MG63 (cell line): Measurements from ENCODE around the gene MEF2C. TPM values are rescaled to one million over a fixed set of nuclear protein-coding genes. Genes with fewer than 3 reads are reported as not detected.

ENCODE experiments used
- DNase-seq: peaks from one replicate; pipeline ENCODE4 v3.0.0-alpha.2; 2020
- H3K27me3 ChIP-seq: fragments of 250-450 bp; sonication (Bioruptor Pico); 2 replicates; pipeline ENCODE4 v1.5.1; 2020; ENCODE audit warnings: mild to moderate bottlenecking, moderate library complexity
- H3K36me3 ChIP-seq: fragments of 250-450 bp; sonication (Bioruptor Pico); 2 replicates; pipeline ENCODE4 v1.5.1; 2020; ENCODE audit warnings: mild to moderate bottlenecking, moderate library complexity
- H3K4me3 ChIP-seq: fragments of 250-450 bp; sonication (Bioruptor Pico); 2 replicates; pipeline ENCODE4 v1.5.1; 2020; ENCODE audit warnings: mild to moderate bottlenecking, moderate library complexity
- H3K9me3 ChIP-seq: fragments of 250-450 bp; sonication (Bioruptor Pico); 2 replicates; pipeline ENCODE4 v1.5.1; 2020; ENCODE audit warnings: mild to moderate bottlenecking, moderate library complexity
- total RNA-seq: library from RNA; depleted of rRNA; stranded (reverse); fragments of >200 nt; shearing (Covaris generic); gene quantifications from 2 replicates; pipeline ENCODE4 v1.2.3, GENCODE V29; 2014; ENCODE audit warnings: low replicate concordance

Gene MEF2C
- total RNA-seq, 1 experiment from 2014 or later = 9.5 TPM

- H3K36me3 ChIP-seq = no peaks in the 10 kb centered on the region; the same call in 1 of the 2 replicates
- no peaks in the 10 kb centered on the region for H3K27me3 ChIP-seq
- no peak for DNase-seq
- no peaks in the 10 kb centered on the region for H3K9me3 ChIP-seq
- no peak overlapping the region for H3K4me3 ChIP-seq
Observed at GRCh38 chr5:88845081-88845697, 37.8 kb downstream of the MEF2C start.

GRCh38 chr5:88842784-88843183, 40.2 kb downstream of the MEF2C start:
- no peaks in the 10 kb centered on the region for H3K27me3 ChIP-seq
- DNase-seq = no peak
- H3K4me3 ChIP-seq = no peak overlapping the region

GRCh38 chr5:88841212-88841611, 41.8 kb downstream of the MEF2C start:
- H3K4me3 ChIP-seq = no peak overlapping the region
- no peak for DNase-seq
- H3K36me3 ChIP-seq = no peaks in the 10 kb centered on the region; the same call in 1 of the 2 replicates
- no peaks in the 10 kb centered on the region for H3K9me3 ChIP-seq
- no peaks in the 10 kb centered on the region for H3K27me3 ChIP-seq

More at GRCh38 chr5:88842784-88843183, 40.2 kb downstream of the MEF2C start:
- Histone ChIP-seq H3K36me3 (no peaks in the 10 kb centered on the region; the same call in 1 of the 2 replicates), H3K9me3 (no peaks in the 10 kb centered on the region)

GRCh38 chr5:88840495-88840894, 42.5 kb downstream of the MEF2C start:
- no peaks in the 10 kb centered on the region for H3K9me3 ChIP-seq
- no peak overlapping the region for H3K4me3 ChIP-seq
- H3K36me3 ChIP-seq = no peaks in the 10 kb centered on the region; the same call in 1 of the 2 replicates
- H3K27me3 ChIP-seq = no peaks in the 10 kb centered on the region
- DNase-seq = no peak

GRCh38 chr5:88839238-88839637, 43.7 kb downstream of the MEF2C start:
- Histone ChIP-seq H3K27me3 (no peaks in the 10 kb centered on the region), H3K36me3 (no peaks in the 10 kb centered on the region), H3K4me3 (no peak overlapping the region), H3K9me3 (no peaks in the 10 kb centered on the region)
- DNase-seq = no peak

- no peaks in the 10 kb centered on the region for H3K9me3 ChIP-seq
Observed at GRCh38 chr5:88838500-88838899, 44.5 kb downstream of the MEF2C start.

GRCh38 chr5:88837817-88838216, 45.2 kb downstream of the MEF2C start:
- no peak for DNase-seq
- Histone ChIP-seq H3K4me3 (no peak overlapping the region), H3K9me3 (no peaks in the 10 kb centered on the region), H3K27me3 (no peaks in the 10 kb centered on the region), H3K36me3 (no peaks in the 10 kb centered on the region)

More at GRCh38 chr5:88838500-88838899, 44.5 kb downstream of the MEF2C start:
- Histone ChIP-seq H3K27me3 (no peaks in the 10 kb centered on the region), H3K4me3 (no peak overlapping the region), H3K36me3 (no peaks in the 10 kb centered on the region)
- no peak for DNase-seq

GRCh38 chr5:88837222-88837621, 45.8 kb downstream of the MEF2C start:
- no peak overlapping the region for H3K4me3 ChIP-seq

GRCh38 chr5:88836195-88836838, 46.7 kb downstream of the MEF2C start:
- no peaks in the 10 kb centered on the region for H3K36me3 ChIP-seq
- DNase-seq = peak; percentile 52
- no peaks in the 10 kb centered on the region for H3K27me3 ChIP-seq
- peak overlapping the region; percentile 25 for H3K4me3 ChIP-seq
- H3K9me3 ChIP-seq = no peaks in the 10 kb centered on the region

More at GRCh38 chr5:88837222-88837621, 45.8 kb downstream of the MEF2C start:
- Histone ChIP-seq H3K27me3 (no peaks in the 10 kb centered on the region), H3K36me3 (no peaks in the 10 kb centered on the region), H3K9me3 (no peaks in the 10 kb centered on the region)
- DNase-seq = no peak

- no peaks in the 10 kb centered on the region for H3K27me3 ChIP-seq
- H3K36me3 ChIP-seq = no peaks in the 10 kb centered on the region
- DNase-seq = no peak
- H3K9me3 ChIP-seq = no peaks in the 10 kb centered on the region
- H3K4me3 ChIP-seq = no peak overlapping the region
Observed at GRCh38 chr5:88834499-88834898, 48.5 kb downstream of the MEF2C start.

GRCh38 chr5:88834131-88834462, 48.9 kb downstream of the MEF2C start:
- H3K9me3 ChIP-seq = no peaks in the 10 kb centered on the region
- H3K27me3 ChIP-seq = no peaks in the 10 kb centered on the region
- DNase-seq = no peak
- no peak overlapping the region for H3K4me3 ChIP-seq
- H3K36me3 ChIP-seq = no peaks in the 10 kb centered on the region

GRCh38 chr5:88833371-88834130, 49.4 kb downstream of the MEF2C start:
- Histone ChIP-seq H3K36me3 (no peaks in the 10 kb centered on the region), H3K4me3 (peak overlapping the region; percentile 17), H3K27me3 (no peaks in the 10 kb centered on the region), H3K9me3 (no peaks in the 10 kb centered on the region)
- peak; percentile 75 for DNase-seq

- Histone ChIP-seq H3K36me3 (no peaks in the 10 kb centered on the region), H3K27me3 (no peaks in the 10 kb centered on the region), H3K4me3 (no peak overlapping the region), H3K9me3 (no peaks in the 10 kb centered on the region)
- no peak for DNase-seq
Observed at GRCh38 chr5:88831816-88832215, 51.2 kb downstream of the MEF2C start.

- Histone ChIP-seq H3K9me3 (no peaks in the 10 kb centered on the region), H3K27me3 (no peaks in the 10 kb centered on the region), H3K36me3 (no peaks in the 10 kb centered on the region), H3K4me3 (no peak overlapping the region)
- DNase-seq = no peak
Observed at GRCh38 chr5:88830567-88830966, 52.4 kb downstream of the MEF2C start.

GRCh38 chr5:88829775-88830174, 53.2 kb downstream of the MEF2C start:
- H3K27me3 ChIP-seq = no peaks in the 10 kb centered on the region
- peak; percentile 20 for DNase-seq
- H3K36me3 ChIP-seq = no peaks in the 10 kb centered on the region
- peak overlapping the region; percentile 34 for H3K4me3 ChIP-seq
- H3K9me3 ChIP-seq = no peaks in the 10 kb centered on the region

- no peaks in the 10 kb centered on the region for H3K36me3 ChIP-seq
- DNase-seq = peak; percentile 55
- no peak overlapping the region for H3K4me3 ChIP-seq
- H3K27me3 ChIP-seq = no peaks in the 10 kb centered on the region
- H3K9me3 ChIP-seq = no peaks in the 10 kb centered on the region
Observed at GRCh38 chr5:88829054-88829453, 53.9 kb downstream of the MEF2C start.

- Histone ChIP-seq H3K9me3 (no peaks in the 10 kb centered on the region), H3K36me3 (peaks cover 4% of the 10 kb centered on the region), H3K27me3 (no peaks in the 10 kb centered on the region), H3K4me3 (no peak overlapping the region; the same call in 1 of the 2 replicates)
- DNase-seq = no peak
Observed at GRCh38 chr5:88827997-88828396, 55.0 kb downstream of the MEF2C start.
